Stomach (tissue), 4 donors: ENCODE measurements around the gene RPS15.

Experiments
- POLR2A ChIP-seq, 4 donors: fragments of 450-650 bp; IDR thresholded peaks; one replicate each; pipeline ENCODE4 v1.6.1; 2016; ENCODE audit warnings: antibody characterized with exemption in 4 of 4, control low read depth in 2 of 4, mild to moderate bottlenecking in 1 of 4, moderate library complexity in 1 of 4
- TF ChIP-seq, protein P1 (sequence below), 7 experiments: fragments of 450-650 bp in 4 of 7; fragments of 200-600 bp in 3 of 7; sonication (generic) in 3 of 7; IDR thresholded peaks; one replicate each; pipeline ENCODE4 v1.5.1; 2016 to 2019; ENCODE audit warnings: antibody characterized with exemption in 7 of 7, control low read depth in 2 of 7, mild to moderate bottlenecking in 1 of 7

DNA sequence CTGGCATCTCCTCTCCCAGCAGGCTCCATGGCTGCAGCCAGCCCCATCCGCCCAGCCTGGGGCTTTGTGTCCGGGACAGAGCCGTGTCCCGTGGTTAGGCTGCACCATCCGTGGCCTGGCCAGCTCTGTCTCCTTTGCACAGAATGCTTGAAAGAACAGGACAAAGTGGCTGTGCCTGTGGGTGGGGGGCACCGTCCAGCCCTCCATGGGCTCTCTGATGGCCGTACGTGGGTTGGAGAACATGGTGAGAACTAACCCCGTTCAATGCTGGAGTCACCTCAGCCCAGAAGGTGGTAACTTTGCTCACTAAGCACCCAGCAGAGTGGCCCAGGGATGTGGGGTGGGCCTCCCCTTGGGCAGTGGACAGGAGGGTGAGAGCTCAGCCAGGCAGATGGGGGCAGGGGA is 2.8 kb downstream of the RPS15 start:
- TF ChIP-seq, protein P1, sequence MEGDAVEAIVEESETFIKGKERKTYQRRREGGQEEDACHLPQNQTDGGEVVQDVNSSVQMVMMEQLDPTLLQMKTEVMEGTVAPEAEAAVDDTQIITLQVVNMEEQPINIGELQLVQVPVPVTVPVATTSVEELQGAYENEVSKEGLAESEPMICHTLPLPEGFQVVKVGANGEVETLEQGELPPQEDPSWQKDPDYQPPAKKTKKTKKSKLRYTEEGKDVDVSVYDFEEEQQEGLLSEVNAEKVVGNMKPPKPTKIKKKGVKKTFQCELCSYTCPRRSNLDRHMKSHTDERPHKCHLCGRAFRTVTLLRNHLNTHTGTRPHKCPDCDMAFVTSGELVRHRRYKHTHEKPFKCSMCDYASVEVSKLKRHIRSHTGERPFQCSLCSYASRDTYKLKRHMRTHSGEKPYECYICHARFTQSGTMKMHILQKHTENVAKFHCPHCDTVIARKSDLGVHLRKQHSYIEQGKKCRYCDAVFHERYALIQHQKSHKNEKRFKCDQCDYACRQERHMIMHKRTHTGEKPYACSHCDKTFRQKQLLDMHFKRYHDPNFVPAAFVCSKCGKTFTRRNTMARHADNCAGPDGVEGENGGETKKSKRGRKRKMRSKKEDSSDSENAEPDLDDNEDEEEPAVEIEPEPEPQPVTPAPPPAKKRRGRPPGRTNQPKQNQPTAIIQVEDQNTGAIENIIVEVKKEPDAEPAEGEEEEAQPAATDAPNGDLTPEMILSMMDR (IDR thresholded peaks at IDR 0.05): no peak
- TF ChIP-seq POLR2A (IDR thresholded peaks at IDR 0.05): no peak
